HCT116 (cell line): ENCODE data around the gene ZNF222. TPM values are rescaled to one million over a fixed set of nuclear protein-coding genes. Genes with fewer than 3 reads are reported as not detected.

Source experiments
- ATAC-seq: fragments of 200-7000 bp; cut with Tn5 transposase; 2 replicates; pipeline ENCODE4 v1.9.1; 2020; ENCODE audit warnings: mild to moderate bottlenecking, moderate library complexity
- BruUV-seq: library from RNA; stranded (reverse); fragments of 400-500 nt; replicated peaks from 2 replicates; lab custom pipeline; 2021; lab: Mats Ljungman, UMichigan
- CTCF ChIA-PET: fragments of 300-600 bp; sonication (Branson Sonifier 250); formaldehyde crosslinking; loops from one replicate; lab custom pipeline; 2021; ENCODE audit warnings: antibody characterized with exemption; lab: Charles Lee
- POLR2A ChIA-PET: fragments of 300-600, 350-600 bp; sonication (Branson Sonifier 250); formaldehyde crosslinking; loops from one replicate; lab custom pipeline; 2021; ENCODE audit warnings: antibody characterized with exemption; lab: Charles Lee
- RAD21 ChIA-PET, 2 experiments: fragments of 300-600 bp; sonication (Branson Sonifier 250); formaldehyde crosslinking; loops; one replicate each; lab custom pipeline; 2023; ENCODE audit warnings: low total read pairs in 2 of 2; ENCODE audit not compliant: uncharacterized antibody in 2 of 2, unreplicated experiment in 2 of 2, low non-redundant PET in 1 of 2; lab: Charles Lee
- DNase-seq: peaks from one replicate; pipeline ENCODE4 v3.0.0-alpha.2; 2010; ENCODE audit warnings: low read depth, low spot score
- H2AFZ ChIP-seq: fragments of 200-600 bp; shearing (Covaris generic), sonication (generic); 2 replicates; pipeline ENCODE4 v1.6.1; 2017; ENCODE audit warnings: low read depth, mixed run types, mixed read lengths, antibody characterized with exemption, low read length; ENCODE audit not compliant: poor library complexity, severe bottlenecking
- H3K27ac ChIP-seq: 2 replicates; pipeline ENCODE4 v1.5.1; 2012; ENCODE audit warnings: low read depth, low read length
- H3K27me3 ChIP-seq: fragments of 200-600 bp; sonication (generic); 2 replicates; pipeline ENCODE4 v1.6.1; 2016; ENCODE audit warnings: mixed run types, low read length, mixed read lengths; ENCODE audit not compliant: insufficient read depth
- H3K36me3 ChIP-seq, 2 experiments: fragments of 200-500 bp in 1 of 2; fragments of 200-600 bp in 1 of 2; sonication (Bioruptor generic) in 1 of 2; sonication (generic) in 1 of 2; 2 replicates each; pipeline versions ENCODE4 v1.5.1 to v1.6.1; 2014 to 2016; ENCODE audit warnings: low read length in 2 of 2, inconsistent platforms in 1 of 2, mixed read lengths in 1 of 2, mixed run types in 1 of 2; ENCODE audit not compliant: insufficient read depth in 2 of 2, control insufficient read depth in 1 of 2
- H3K4me1 ChIP-seq, 2 experiments: fragments of 200-600 bp in 1 of 2; sonication (generic) in 1 of 2; 2 replicates each; pipeline versions ENCODE4 v1.5.1 to v1.6.1; 2012 to 2017; ENCODE audit warnings: low read length in 2 of 2, inconsistent platforms in 1 of 2, mild to moderate bottlenecking in 1 of 2, mixed read lengths in 1 of 2, mixed run types in 1 of 2, moderate library complexity in 1 of 2; ENCODE audit not compliant: insufficient read depth in 2 of 2, control insufficient read depth in 1 of 2
- H3K4me2 ChIP-seq: fragments of 200-600 bp; sonication (generic); 2 replicates; pipeline ENCODE4 v1.6.1; 2017; ENCODE audit warnings: mixed run types, low read length, mixed read lengths
- H3K4me3 ChIP-seq, 2 experiments: fragments of 200-600 bp in 1 of 2; sonication (generic) in 1 of 2; replicated peaks in 1 of 2; 2 replicates each; pipeline ENCODE4 v1.5.1; 2011 to 2016; ENCODE audit warnings: low read length in 2 of 2, control low read depth in 1 of 2, low read depth in 1 of 2, mild to moderate bottlenecking in 1 of 2, mixed read lengths in 1 of 2, mixed run types in 1 of 2
- H3K79me2 ChIP-seq: fragments of 200-600 bp; sonication (generic); 2 replicates; pipeline ENCODE4 v1.6.1; 2017; ENCODE audit warnings: mild to moderate bottlenecking, mixed run types, low read length, moderate library complexity, mixed read lengths; ENCODE audit not compliant: insufficient read depth
- H3K9ac ChIP-seq: fragments of 200-600 bp; sonication (generic); 2 replicates; pipeline ENCODE4 v1.6.1; 2016; ENCODE audit warnings: low read length, mixed read lengths
- H3K9me2 ChIP-seq: fragments of 200-600 bp; sonication (generic), shearing (Covaris generic); 2 replicates; pipeline ENCODE4 v1.6.1; 2017; ENCODE audit warnings: mixed run types, mild to moderate bottlenecking, moderate library complexity; ENCODE audit not compliant: insufficient read depth
- H3K9me3 ChIP-seq, 2 experiments: fragments of 200-500 bp in 1 of 2; fragments of 200-600 bp in 1 of 2; sonication (Bioruptor generic) in 1 of 2; sonication (generic) in 1 of 2; 2 replicates each; pipeline ENCODE4 v1.6.1; 2014 to 2017; ENCODE audit warnings: low read length in 2 of 2, mixed read lengths in 2 of 2, inconsistent platforms in 1 of 2, low read depth in 1 of 2, mild to moderate bottlenecking in 1 of 2, mixed run types in 1 of 2, moderate library complexity in 1 of 2; ENCODE audit not compliant: control insufficient read depth in 1 of 2, insufficient read depth in 1 of 2
- H4K20me1 ChIP-seq: fragments of 200-600 bp; sonication (generic), shearing (Covaris generic); 2 replicates; pipeline ENCODE4 v1.6.1; 2017; ENCODE audit warnings: mixed run types, mild to moderate bottlenecking, moderate library complexity; ENCODE audit not compliant: insufficient read depth
- CEBPB ChIP-seq: IDR thresholded peaks from 2 replicates; pipeline ENCODE4 v1.6.1; 2012; ENCODE audit warnings: low read depth
- CTCF ChIP-seq, 3 experiments: fragments of 200-600 bp in 1 of 3; sonication (generic) in 1 of 3; IDR thresholded peaks in 2 of 3; conservative IDR thresholded peaks in 1 of 3; 2 replicates each; pipeline ENCODE4 v1.5.1; 2012 to 2017; ENCODE audit warnings: low read depth in 2 of 3, low read length in 2 of 3, antibody characterized with exemption in 1 of 3, borderline replicate concordance in 1 of 3, control low read depth in 1 of 3, mild to moderate bottlenecking in 1 of 3, mixed read lengths in 1 of 3, mixed run types in 1 of 3, moderate library complexity in 1 of 3; ENCODE audit not compliant: insufficient read depth in 1 of 3
- EGR1 ChIP-seq: IDR thresholded peaks from 2 replicates; pipeline ENCODE4 v1.6.1; 2012; ENCODE audit warnings: low read depth
- EZH2 ChIP-seq: fragments of 200-600 bp; sonication (generic); IDR thresholded peaks from 2 replicates; pipeline ENCODE4 v1.6.1; 2017; ENCODE audit warnings: antibody characterized with exemption, mixed run types
- EZH2phosphoT487 ChIP-seq: fragments of 200-600 bp; IDR thresholded peaks from 2 replicates; pipeline ENCODE4 v1.6.1; 2018; ENCODE audit warnings: antibody characterized with exemption, borderline replicate concordance
- POLR2A ChIP-seq: IDR thresholded peaks from 2 replicates; pipeline ENCODE4 v1.7.0; 2011; ENCODE audit warnings: borderline replicate concordance; ENCODE audit not compliant: insufficient read depth, insufficient read length; ENCODE audit errors: extremely low read depth
- YY1 ChIP-seq: IDR thresholded peaks from 2 replicates; pipeline ENCODE4 v1.6.1; 2011; ENCODE audit warnings: low read length, low read depth, moderate library complexity, mild to moderate bottlenecking; ENCODE audit not compliant: insufficient replicate concordance; ENCODE audit errors: extremely low read depth
- ZBTB33 ChIP-seq: IDR thresholded peaks from 2 replicates; pipeline ENCODE4 v1.6.1; 2011; ENCODE audit warnings: mild to moderate bottlenecking, low read length, moderate library complexity; ENCODE audit not compliant: insufficient replicate concordance; ENCODE audit errors: extremely low read depth
- ZNF274 ChIP-seq: fragments of 200-500 bp; sonication (Bioruptor generic); IDR thresholded peaks from 2 replicates; pipeline ENCODE4 v1.6.1; 2014; ENCODE audit warnings: mild to moderate bottlenecking, low read depth, low read length, inconsistent platforms
- intact Hi-C: fragments of 100-400 bp; cut with micrococcal nuclease; formaldehyde crosslinking; loops from 2 replicates; pipeline ENCODE4 v1.10.0; 2022
- total RNA-seq: library from RNA; stranded (reverse); gene quantifications from one replicate; pipeline ENCODE4 v1.2.1, GENCODE V29; 2021; ENCODE audit not compliant: unreplicated experiment

Gene ZNF222
- total RNA-seq, 1 experiment from 2014 or later = 3.0 TPM

GRCh38 chr19:44059229-44059628 lies 34.0 kb downstream of the ZNF222 start (continued):
- TF ChIP-seq ZBTB33 (no peak), POLR2A (no peak), EGR1 (no peak), CEBPB (no peak), CTCF (IDR thresholded peaks at IDR 0.05 in 2 of 3, conservative IDR thresholded peaks at IDR 0.05 in 1 of 3; ENCODE audit: borderline replicate concordance in 1 of 3, insufficient read depth in 1 of 3, low read depth in 2 of 3, low read length in 2 of 3) (no peak), EZH2 (no peak), ZNF274 (no peak), YY1 (no peak)
- TF ChIP-seq, all 23 proteins: peak for 0

GRCh38 chr19:44061038-44061437 lies 35.9 kb downstream of the ZNF222 start:
- H2AFZ ChIP-seq = no peak overlapping the region
- no peaks in the 10 kb centered on the region for H3K36me3 ChIP-seq
- ChIA-PET CTCF (no interaction called here), POLR2A (no interaction called here)
- H3K27me3 ChIP-seq = no peaks in the 10 kb centered on the region
- H3K9ac ChIP-seq = no peak overlapping the region
- TF ChIP-seq CTCF (IDR thresholded peaks at IDR 0.05 in 2 of 3, conservative IDR thresholded peaks at IDR 0.05 in 1 of 3; ENCODE audit: borderline replicate concordance in 1 of 3, insufficient read depth in 1 of 3, low read depth in 2 of 3, low read length in 2 of 3) (no peak), ZBTB33 (no peak), EZH2phosphoT487 (no peak), YY1 (no peak)
- TF ChIP-seq, all 23 proteins: peak for 0
- DNase-seq (no peak), ATAC-seq (no peak)
- Histone ChIP-seq H3K4me3 (no peak overlapping the region), H3K79me2 (no peaks in the 10 kb centered on the region), H4K20me1 (no peaks in the 10 kb centered on the region), H3K4me2 (no peak overlapping the region), H3K9me3 (peaks cover 0 to 8% of the 10 kb centered on the region in 2 experiments; a peak in 3 of 4 replicates), H3K9me2 (no peaks in the 10 kb centered on the region), H3K27ac (no peak overlapping the region), H3K4me1 (no peaks in the 10 kb centered on the region)
- RAD21 ChIA-PET = no interaction called here
- BruUV-seq = no TSS peak
- intact Hi-C loops = no loop called here
